Immature natural killer cell (primary cell): ENCODE results near the gene FBLN1. TPM values are rescaled to one million over a fixed set of nuclear protein-coding genes. Genes with fewer than 3 reads are reported as not detected.
"Not testable (repeated sequence)": the region's sequence is repeated elsewhere in the genome, so short reads cannot be mapped to it uniquely, and the experiment has no call there.

Source experiments
- DNase-seq, 3 donors: peaks; one replicate each; pipeline ENCODE4 v3.0.0; 2022; ENCODE audit warnings: mixed read lengths in 1 of 3
- H3K27ac Mint-ChIP-seq, 6 donors: one replicate each; pipeline ENCODE4 v1.8.0; 2020; ENCODE audit warnings: mixed read lengths in 6 of 6, mild to moderate bottlenecking in 5 of 6, inconsistent platforms in 4 of 6, moderate library complexity in 3 of 6
- H3K27me3 Mint-ChIP-seq, 3 donors: one replicate each; pipeline ENCODE4 v1.8.0; 2020 to 2021; ENCODE audit warnings: low read depth in 3 of 3, mild to moderate bottlenecking in 3 of 3, mixed read lengths in 3 of 3, moderate library complexity in 3 of 3, inconsistent platforms in 1 of 3
- H3K36me3 Mint-ChIP-seq, 3 donors: one replicate each; pipeline ENCODE4 v1.8.0; 2020; ENCODE audit warnings: mixed read lengths in 3 of 3, inconsistent platforms in 2 of 3, mild to moderate bottlenecking in 2 of 3
- H3K4me1 Mint-ChIP-seq, 2 donors: one replicate each; pipeline ENCODE4 v1.8.0; 2020; ENCODE audit warnings: inconsistent platforms in 2 of 2, mild to moderate bottlenecking in 2 of 2, mixed read lengths in 2 of 2, moderate library complexity in 1 of 2
- H3K4me3 Mint-ChIP-seq, 5 donors: one replicate each; pipeline ENCODE4 v1.8.0; 2020; ENCODE audit warnings: mild to moderate bottlenecking in 5 of 5, mixed read lengths in 5 of 5, inconsistent platforms in 3 of 5, moderate library complexity in 3 of 5
- H3K9me3 Mint-ChIP-seq, 6 donors: one replicate each; pipeline ENCODE4 v1.8.0; 2020; ENCODE audit warnings: mild to moderate bottlenecking in 6 of 6, mixed read lengths in 6 of 6, inconsistent platforms in 4 of 6, moderate library complexity in 3 of 6
- polyA plus RNA-seq, 3 donors: library from polyadenylated mRNA; unstranded; fragments of 300-500 nt; fragmentation: Illumina TruSeq; gene quantifications; one replicate each; pipeline ENCODE4 v1.2.3, GENCODE V29; 2021

Gene FBLN1
- polyA plus RNA-seq, 3 donors from 2014 or later, result not detected

DNA sequence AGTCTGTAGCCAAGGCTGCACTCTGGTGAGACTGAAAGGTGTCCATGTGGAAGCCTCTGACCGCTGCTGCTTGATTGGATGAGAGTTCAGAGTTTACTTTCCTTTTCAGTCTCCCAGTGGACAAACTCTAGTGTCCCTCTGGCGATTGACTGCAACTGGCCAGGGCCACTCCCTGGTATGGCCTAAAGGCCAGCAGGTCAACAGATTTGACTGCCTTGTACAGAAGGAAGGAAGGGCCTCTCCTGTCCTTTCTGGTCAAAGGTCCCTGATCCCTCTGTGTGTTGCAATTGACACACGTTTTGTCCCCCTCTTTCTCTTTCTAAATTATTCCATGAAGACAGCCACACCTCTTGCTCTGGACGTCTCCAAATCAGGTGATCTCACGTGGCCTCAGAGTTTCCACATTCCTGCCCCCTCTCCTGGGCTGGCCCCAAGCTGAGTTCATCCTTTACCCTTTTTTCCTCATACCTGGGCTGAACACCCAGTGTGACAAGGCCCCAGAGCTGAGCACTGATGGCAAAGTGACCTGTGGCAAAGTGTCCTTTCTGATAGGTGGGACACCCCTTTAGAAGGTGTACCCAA lies 18.7 kb upstream of the FBLN1 start:
- H3K9me3 Mint-ChIP-seq, result no peaks in the 10 kb centered on the region
- no peaks in the 10 kb centered on the region for H3K4me1 Mint-ChIP-seq
- H3K4me3 Mint-ChIP-seq, result no peak overlapping the region
- H3K27me3 Mint-ChIP-seq, result peaks cover 0 to 21% (median 9%) of the 10 kb centered on the region in 3 donors
- DNase-seq, result no peak
- no peaks in the 10 kb centered on the region for H3K36me3 Mint-ChIP-seq
- no peak overlapping the region for H3K27ac Mint-ChIP-seq

DNA sequence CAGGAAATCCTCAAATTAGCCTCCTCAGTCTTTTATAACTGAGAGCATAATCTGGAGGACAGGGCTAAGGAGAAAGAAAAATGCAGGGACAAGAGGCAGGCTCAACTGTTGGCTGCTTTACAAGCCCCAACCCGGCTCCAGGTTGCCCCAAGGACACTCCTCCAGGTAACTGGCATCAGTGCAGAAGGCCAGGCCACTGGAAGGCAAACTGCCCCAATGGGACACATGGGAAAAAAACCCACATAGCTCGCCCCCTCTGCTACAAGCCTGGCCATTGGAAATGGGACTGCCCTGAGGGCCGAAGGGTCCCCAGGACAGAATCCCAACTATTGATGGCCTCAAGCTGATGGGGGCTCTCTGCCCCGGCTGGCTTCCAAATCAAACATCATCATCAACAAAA lies 17.9 kb upstream of the FBLN1 start:
- no peaks in the 10 kb centered on the region for H3K36me3 Mint-ChIP-seq
- H3K27ac Mint-ChIP-seq, result no peak overlapping the region
- H3K4me1 Mint-ChIP-seq, result no peaks in the 10 kb centered on the region
- no peak for DNase-seq
- no peak overlapping the region for H3K4me3 Mint-ChIP-seq
- no peaks in the 10 kb centered on the region for H3K9me3 Mint-ChIP-seq
- H3K27me3 Mint-ChIP-seq, result peaks cover 2 to 21% (median 10%) of the 10 kb centered on the region in 3 donors

- Mint-ChIP-seq H3K27me3 (peaks cover 2 to 21% (median 10%) of the 10 kb centered on the region in 3 donors), H3K36me3 (no peaks in the 10 kb centered on the region), H3K4me1 (no peaks in the 10 kb centered on the region), H3K9me3 (no peaks in the 10 kb centered on the region), H3K27ac (no peak overlapping the region), H3K4me3 (no peak overlapping the region)
- DNase-seq, result no peak
Measured at GRCh38 chr22:45485261-45485660, 17.4 kb upstream of the FBLN1 start.

DNA sequence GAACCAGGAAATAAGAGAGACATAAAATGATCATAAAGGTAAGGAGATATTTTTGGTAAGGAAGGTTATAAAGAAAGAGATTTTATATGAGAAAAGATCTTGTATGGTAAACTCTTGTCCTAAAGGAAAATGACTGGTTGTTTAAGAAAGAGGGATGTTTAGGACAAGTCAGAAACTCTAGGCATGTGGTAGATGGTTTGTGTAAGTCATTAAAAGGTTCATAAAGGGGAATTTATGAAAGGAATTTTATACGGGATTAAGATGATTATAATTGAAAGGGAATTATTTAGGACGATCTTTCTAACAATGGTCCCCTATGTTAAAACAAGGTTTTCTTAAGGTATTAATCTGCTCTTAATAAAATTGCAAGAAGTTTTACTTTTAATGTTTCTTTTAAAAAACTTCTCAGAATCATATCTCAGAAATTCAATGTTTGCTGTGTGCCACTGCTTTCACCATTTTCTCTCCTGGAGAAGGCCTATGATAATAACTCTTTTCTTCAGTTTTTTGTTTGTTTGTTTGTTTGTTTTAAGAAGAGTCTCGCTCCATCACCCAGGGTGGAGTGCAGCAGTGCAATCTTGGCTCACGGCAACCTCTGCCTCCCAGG lies 13.8 kb upstream of the FBLN1 start:
- H3K36me3 Mint-ChIP-seq, result no peaks in the 10 kb centered on the region
- H3K27ac Mint-ChIP-seq, result no peak overlapping the region
- H3K4me1 Mint-ChIP-seq, result no peaks in the 10 kb centered on the region
- no peaks in the 10 kb centered on the region for H3K9me3 Mint-ChIP-seq
- peaks cover 2 to 25% (median 10%) of the 10 kb centered on the region in 3 donors for H3K27me3 Mint-ChIP-seq
- no peak overlapping the region for H3K4me3 Mint-ChIP-seq
- no peak for DNase-seq

- Mint-ChIP-seq H3K9me3 (no peaks in the 10 kb centered on the region), H3K4me1 (no peaks in the 10 kb centered on the region), H3K27me3 (peaks cover 3 to 21% (median 10%) of the 10 kb centered on the region in 3 donors), H3K4me3 (no peak overlapping the region), H3K27ac (no peak overlapping the region), H3K36me3 (no peaks in the 10 kb centered on the region)
- no peak for DNase-seq
Measured at GRCh38 chr22:45490836-45491235, 11.8 kb upstream of the FBLN1 start.

- no peaks in the 10 kb centered on the region for H3K4me1 Mint-ChIP-seq
- no peak overlapping the region for H3K4me3 Mint-ChIP-seq
- no peak overlapping the region for H3K27ac Mint-ChIP-seq
- peaks cover 8 to 28% (median 10%) of the 10 kb centered on the region in 3 donors for H3K27me3 Mint-ChIP-seq
- H3K36me3 Mint-ChIP-seq, result no peaks in the 10 kb centered on the region
- no peak for DNase-seq
- H3K9me3 Mint-ChIP-seq, result no peaks in the 10 kb centered on the region
Measured at GRCh38 chr22:45491841-45492240, 10.8 kb upstream of the FBLN1 start.

- no peaks in the 10 kb centered on the region for H3K36me3 Mint-ChIP-seq
- no peaks in the 10 kb centered on the region for H3K4me1 Mint-ChIP-seq
- H3K27ac Mint-ChIP-seq, result no peak overlapping the region
- no peak overlapping the region for H3K4me3 Mint-ChIP-seq
- H3K27me3 Mint-ChIP-seq, result peaks cover 10 to 25% (median 10%) of the 10 kb centered on the region in 3 donors
- DNase-seq, result no peak
- H3K9me3 Mint-ChIP-seq, result no peaks in the 10 kb centered on the region
Measured at GRCh38 chr22:45493286-45493771, 9.4 kb upstream of the FBLN1 start.

DNA sequence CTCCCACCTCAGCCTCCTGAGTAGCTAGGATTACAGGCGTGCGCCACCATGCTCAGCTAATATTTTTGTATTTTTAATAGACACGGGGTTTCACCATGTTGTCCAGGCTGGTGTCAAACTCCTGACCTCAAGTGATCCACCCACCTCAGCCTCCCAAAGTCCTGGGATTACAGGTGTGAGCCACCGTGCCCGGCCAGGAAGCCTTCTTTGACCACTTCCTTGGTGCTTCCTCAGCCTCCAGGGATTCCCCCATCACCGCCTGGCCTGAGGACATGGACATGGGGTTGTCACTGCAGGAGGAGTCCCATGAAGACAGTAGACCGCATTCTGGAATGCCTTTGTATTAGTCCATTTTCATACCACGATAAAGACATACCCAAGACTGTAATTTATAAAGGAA lies 8.4 kb upstream of the FBLN1 start:
- not testable (repeated sequence) for H3K4me1 Mint-ChIP-seq, H3K4me3 Mint-ChIP-seq, H3K9me3 Mint-ChIP-seq, H3K27ac Mint-ChIP-seq, DNase-seq, H3K36me3 Mint-ChIP-seq
- peaks cover 10 to 23% (median 10%) of the 10 kb centered on the region in 3 donors for H3K27me3 Mint-ChIP-seq

- H3K4me1 Mint-ChIP-seq, H3K4me3 Mint-ChIP-seq, H3K27ac Mint-ChIP-seq, DNase-seq, H3K36me3 Mint-ChIP-seq, H3K9me3 Mint-ChIP-seq: not testable (repeated sequence)
- peaks cover 5 to 25% (median 8%) of the 10 kb centered on the region in 3 donors for H3K27me3 Mint-ChIP-seq
Measured at GRCh38 chr22:45495616-45496015, 7.1 kb upstream of the FBLN1 start.

- H3K27me3 Mint-ChIP-seq, result peaks cover 3 to 22% (median 11%) of the 10 kb centered on the region in 3 donors
- no peaks in the 10 kb centered on the region for H3K36me3 Mint-ChIP-seq
- no peaks in the 10 kb centered on the region for H3K4me1 Mint-ChIP-seq
- no peak overlapping the region for H3K27ac Mint-ChIP-seq
- no peaks in the 10 kb centered on the region for H3K9me3 Mint-ChIP-seq
- H3K4me3 Mint-ChIP-seq, result no peak overlapping the region
- DNase-seq, result no peak
Measured at GRCh38 chr22:45496451-45496941, 6.2 kb upstream of the FBLN1 start.

DNA sequence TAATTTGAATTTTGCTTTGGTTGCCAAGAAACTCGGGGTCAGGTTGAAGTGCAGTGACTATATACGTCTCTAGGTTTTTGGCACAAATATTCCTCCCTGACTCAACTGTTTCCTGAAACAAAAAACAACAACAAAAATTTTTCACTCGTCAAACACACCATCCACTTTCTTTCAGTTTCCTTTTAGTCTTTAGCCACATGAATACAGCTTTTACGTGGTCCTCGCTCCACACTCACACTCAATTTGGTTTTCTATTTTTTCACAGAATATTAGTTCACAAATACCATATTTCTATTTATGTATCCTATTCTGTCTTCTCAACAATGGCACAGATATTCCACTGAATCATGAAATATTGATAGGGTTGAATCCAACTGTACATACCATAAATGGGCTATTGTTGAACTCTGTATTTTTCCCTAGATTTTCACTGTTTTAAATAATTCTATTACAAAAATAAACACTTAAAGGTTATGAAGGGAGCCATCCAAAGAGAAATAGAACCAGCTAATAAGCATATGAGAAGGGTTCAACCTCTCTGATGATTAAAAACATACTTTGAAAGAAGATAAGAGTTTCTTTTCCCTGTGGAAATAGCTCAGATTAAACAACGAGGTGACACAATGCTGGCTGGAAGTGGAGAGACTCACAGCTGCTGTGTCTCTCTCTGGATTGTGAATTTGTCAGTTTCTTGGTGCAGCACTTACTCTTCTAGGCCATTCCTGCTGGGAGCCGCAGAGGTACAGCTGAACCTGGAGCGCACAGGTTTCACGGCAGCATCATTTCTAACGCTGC lies 5.1 kb upstream of the FBLN1 start:
- peaks cover 7 to 20% (median 15%) of the 10 kb centered on the region in 3 donors for H3K27me3 Mint-ChIP-seq
- H3K9me3 Mint-ChIP-seq, result no peaks in the 10 kb centered on the region
- H3K36me3 Mint-ChIP-seq, result no peaks in the 10 kb centered on the region
- no peak overlapping the region for H3K27ac Mint-ChIP-seq
- DNase-seq, result no peak
- no peaks in the 10 kb centered on the region for H3K4me1 Mint-ChIP-seq
- H3K4me3 Mint-ChIP-seq, result no peak overlapping the region

DNA sequence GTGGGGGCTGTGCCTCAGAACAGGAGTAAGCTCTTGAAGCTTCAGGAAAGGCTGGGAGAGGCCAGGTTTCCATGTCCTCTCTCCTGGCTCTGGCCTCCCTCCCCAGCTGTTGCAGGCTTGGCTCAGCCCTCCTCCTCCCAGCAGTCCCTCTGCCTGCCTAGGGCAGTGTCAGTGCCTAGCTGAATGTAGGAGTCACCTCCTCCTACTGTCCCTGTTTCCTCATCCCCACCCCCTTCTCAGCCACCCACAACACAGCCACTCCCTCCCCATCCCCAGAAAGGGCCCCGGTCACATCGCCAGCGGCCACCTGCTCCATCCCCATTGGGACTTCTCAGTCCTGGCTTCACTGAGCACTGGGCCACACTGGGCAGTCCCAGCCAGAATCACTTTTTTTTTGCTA lies 2.9 kb upstream of the FBLN1 start:
- no peak for DNase-seq
- Mint-ChIP-seq H3K9me3 (no peaks in the 10 kb centered on the region), H3K4me3 (no peak overlapping the region), H3K36me3 (no peaks in the 10 kb centered on the region), H3K4me1 (no peaks in the 10 kb centered on the region), H3K27ac (no peak overlapping the region), H3K27me3 (peaks cover 6 to 15% (median 12%) of the 10 kb centered on the region in 3 donors)

- Mint-ChIP-seq H3K27me3 (peaks cover 8 to 14% (median 12%) of the 10 kb centered on the region in 3 donors), H3K27ac (no peak overlapping the region), H3K4me3 (no peak overlapping the region), H3K36me3 (no peaks in the 10 kb centered on the region), H3K9me3 (no peaks in the 10 kb centered on the region), H3K4me1 (no peaks in the 10 kb centered on the region)
- no peak for DNase-seq
Measured at GRCh38 chr22:45503050-45503815, 550 bp downstream of the FBLN1 start.
